Neural cell (in vitro differentiated cells): Measurements from ENCODE around the gene KLK10. TPM values are rescaled to one million over a fixed set of nuclear protein-coding genes. Genes with fewer than 3 reads are reported as not detected.

Source experiments
- H2AFZ ChIP-seq: fragments of 200-600, 300-800 bp; sonication (generic), shearing (Covaris generic); 2 replicates; pipeline ENCODE4 v1.6.0; 2014; ENCODE audit warnings: low read depth, mild to moderate bottlenecking, antibody characterized with exemption, low read length, moderate library complexity
- H3F3A ChIP-seq: fragments of 200-600 bp; shearing (Covaris generic); 2 replicates; pipeline ENCODE4 v1.6.1; 2016; ENCODE audit warnings: mild to moderate bottlenecking, moderate library complexity, mixed read lengths, antibody characterized with exemption, low read length; ENCODE audit not compliant: insufficient read depth, poor library complexity, severe bottlenecking
- H3K27ac ChIP-seq: fragments of 200-600, 300-800 bp; sonication (generic), shearing (Covaris generic); 2 replicates; pipeline ENCODE4 v1.5.1; 2014; ENCODE audit warnings: mild to moderate bottlenecking, low read length, moderate library complexity
- H3K27me3 ChIP-seq: fragments of 300-800, 200-600 bp; sonication (generic), shearing (Covaris generic); 2 replicates; pipeline ENCODE4 v1.6.0; 2014; ENCODE audit warnings: mild to moderate bottlenecking, low read depth, low read length, moderate library complexity; ENCODE audit not compliant: insufficient read depth
- H3K36me3 ChIP-seq: fragments of 300-800, 200-600 bp; sonication (generic), shearing (Covaris generic); 2 replicates; pipeline ENCODE4 v1.5.1; 2014; ENCODE audit warnings: mild to moderate bottlenecking, antibody characterized with exemption, low read length, moderate library complexity; ENCODE audit not compliant: insufficient read depth
- H3K4me2 ChIP-seq: fragments of 300-800, 200-600 bp; sonication (generic), shearing (Covaris generic); 2 replicates; pipeline ENCODE4 v1.6.0; 2014; ENCODE audit warnings: mild to moderate bottlenecking, low read length
- H3K4me3 ChIP-seq: fragments of 300-800, 200-600 bp; sonication (generic), shearing (Covaris generic); 2 replicates; pipeline ENCODE4 v1.5.1; 2014; ENCODE audit warnings: mild to moderate bottlenecking, low read length, moderate library complexity
- H3K79me2 ChIP-seq: fragments of 200-600 bp; shearing (Covaris generic); replicated peaks from 2 replicates; pipeline ENCODE4 v1.6.0; 2014; ENCODE audit warnings: mild to moderate bottlenecking, low read length, moderate library complexity; ENCODE audit not compliant: insufficient read depth
- H3K9ac ChIP-seq: fragments of 300-800, 200-600 bp; sonication (generic), shearing (Covaris generic); 2 replicates; pipeline ENCODE4 v1.6.1; 2016; ENCODE audit warnings: mild to moderate bottlenecking, low read length, mixed read lengths
- H3K9me2 ChIP-seq: fragments of 200-600 bp; shearing (Covaris generic); 2 replicates; pipeline ENCODE4 v1.6.1; 2016; ENCODE audit warnings: mild to moderate bottlenecking, low read length, mixed read lengths; ENCODE audit not compliant: insufficient read depth
- H3K9me3 ChIP-seq: fragments of 200-600, 300-800 bp; sonication (generic), shearing (Covaris generic); 2 replicates; pipeline ENCODE4 v1.6.1; 2016; ENCODE audit warnings: mild to moderate bottlenecking, mixed run types, low read length, moderate library complexity, mixed read lengths
- H4K20me1 ChIP-seq: fragments of 200-600 bp; shearing (Covaris generic); 2 replicates; pipeline ENCODE4 v1.6.1; 2016; ENCODE audit warnings: mild to moderate bottlenecking, mixed run types; ENCODE audit not compliant: insufficient read depth
- CTCF ChIP-seq: fragments of 450-650 bp; IDR thresholded peaks from 2 replicates; pipeline ENCODE4 v1.5.1; 2014; ENCODE audit warnings: antibody characterized with exemption, mild to moderate bottlenecking, moderate library complexity; ENCODE audit not compliant: poor library complexity, severe bottlenecking
- EP300 ChIP-seq: fragments of 450-650 bp; conservative IDR thresholded peaks from 2 replicates; pipeline ENCODE4 v1.6.1; 2014; ENCODE audit warnings: antibody characterized with exemption, mild to moderate bottlenecking, moderate library complexity; ENCODE audit not compliant: poor library complexity, severe bottlenecking
- EZH2 ChIP-seq: fragments of 200-600, 300-800 bp; shearing (Covaris generic), sonication (generic); IDR thresholded peaks from 2 replicates; pipeline ENCODE4 v1.6.1; 2014; ENCODE audit warnings: antibody characterized with exemption, low read length, borderline replicate concordance, mild to moderate bottlenecking; ENCODE audit not compliant: insufficient read depth, poor library complexity, severe bottlenecking
- MXI1 ChIP-seq: fragments of 450-650 bp; conservative IDR thresholded peaks from 2 replicates; pipeline ENCODE4 v1.6.1; 2014; ENCODE audit warnings: antibody characterized with exemption, mild to moderate bottlenecking; ENCODE audit not compliant: poor library complexity, severe bottlenecking
- POLR2AphosphoS5 ChIP-seq: IDR thresholded peaks from 2 replicates; pipeline ENCODE4 v1.6.1; 2012
- RAD21 ChIP-seq: fragments of 450-650 bp; conservative IDR thresholded peaks from 2 replicates; pipeline ENCODE4 v1.6.1; 2014; ENCODE audit warnings: antibody characterized with exemption, mild to moderate bottlenecking, moderate library complexity
- REST ChIP-seq: IDR thresholded peaks from 2 replicates; pipeline ENCODE4 v1.6.1; 2012; ENCODE audit warnings: borderline replicate concordance
- SMC3 ChIP-seq: fragments of 450-650 bp; conservative IDR thresholded peaks from 2 replicates; pipeline ENCODE4 v1.6.1; 2014; ENCODE audit warnings: antibody characterized with exemption, mild to moderate bottlenecking, moderate library complexity; ENCODE audit not compliant: poor library complexity
- TAF1 ChIP-seq: IDR thresholded peaks from 2 replicates; pipeline ENCODE4 v1.6.1; 2012; ENCODE audit warnings: low read depth
- polyA plus RNA-seq: library from polyadenylated mRNA; depleted of rRNA; stranded (reverse); fragments of >200 nt; gene quantifications from 2 replicates; pipeline ENCODE4 v1.2.3, GENCODE V29; 2014

KLK10 gene
- polyA plus RNA-seq, 1 donor from 2014 or later: 0.73 TPM

GRCh38 chr19:51001515-51001914 is 18.0 kb downstream of the KLK10 start, which contains the start of gene KLK8:
Gene KLK8, minus strand, starts transcription at chr19:51001604. Its CDS starts 437 bp downstream, at chr19:51001167.
- Histone ChIP-seq H3K9me2 (no peaks in the 10 kb centered on the region), H3K4me3 (no peak within 1 kb of the TSS), H3K36me3 (no peaks in the 10 kb centered on the region), H3K4me2 (no peak within 1 kb of the TSS), H3K9ac (no peak within 1 kb of the TSS), H4K20me1 (no peaks in the 10 kb centered on the region), H3K27ac (no peak within 1 kb of the TSS), H3K9me3 (no peaks in the 10 kb centered on the region), H3K79me2 (no peaks in the 10 kb centered on the region), H3K27me3 (no peaks in the 10 kb centered on the region), H2AFZ (no peak within 1 kb of the TSS), H3F3A (no peaks in the 10 kb centered on the region)
- TF ChIP-seq SMC3: no peak
- TF ChIP-seq REST: no peak
- TF ChIP-seq EZH2: no peak
- no peak for TF ChIP-seq POLR2AphosphoS5
- no peak for TF ChIP-seq RAD21
- no peak for TF ChIP-seq CTCF
- no peak for TF ChIP-seq EP300

DNA sequence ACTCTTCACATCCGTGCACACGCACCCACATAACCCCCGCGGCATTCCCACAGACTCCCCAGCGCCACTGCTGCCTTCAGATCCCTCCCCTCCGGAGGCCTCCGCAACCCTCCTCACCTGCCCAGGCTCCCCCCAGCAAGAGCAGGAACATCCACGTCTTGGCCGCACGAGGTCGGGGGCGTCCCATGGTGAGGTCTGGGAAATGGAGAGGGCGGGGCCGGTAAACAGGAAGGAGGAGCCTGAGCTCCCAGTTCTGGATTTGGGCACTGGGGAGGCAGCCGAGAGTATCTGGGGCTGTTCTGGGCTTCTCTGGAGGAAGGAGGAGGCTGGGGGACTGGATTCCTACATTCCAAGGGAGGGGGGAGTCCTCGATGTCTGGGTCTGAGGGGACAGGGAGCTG is 18.5 kb downstream of the KLK10 start:
- Histone ChIP-seq H3K4me2 (no peak overlapping the region), H3K4me3 (no peak overlapping the region)
- no peak for TF ChIP-seq CTCF
- TF ChIP-seq TAF1: no peak
- no peak for TF ChIP-seq MXI1
- TF ChIP-seq EZH2: no peak
- TF ChIP-seq EP300: no peak
- TF ChIP-seq REST: no peak
- TF ChIP-seq POLR2AphosphoS5: no peak
- no peak for TF ChIP-seq RAD21
- TF ChIP-seq SMC3: no peak

More for the DNA sequence above, 18.5 kb downstream of the KLK10 start:
- no peaks in the 10 kb centered on the region for H4K20me1 ChIP-seq
- no peaks in the 10 kb centered on the region for H3K79me2 ChIP-seq
- no peaks in the 10 kb centered on the region for H3K27me3 ChIP-seq
- H3K9me3 ChIP-seq: no peaks in the 10 kb centered on the region
- no peaks in the 10 kb centered on the region for H3F3A ChIP-seq
- no peaks in the 10 kb centered on the region for H3K36me3 ChIP-seq
- no peak overlapping the region for H2AFZ ChIP-seq
- no peak overlapping the region for H3K9ac ChIP-seq
- H3K27ac ChIP-seq: no peak overlapping the region
- no peaks in the 10 kb centered on the region for H3K9me2 ChIP-seq
